HG03571 (cell line): ENCODE results near the gene FKRP.
A peak's percentile ranks its signal among the peaks of the same experiment; 100 is the strongest.
"Not testable (repeated sequence)": the region's sequence is repeated elsewhere in the genome, so short reads cannot be mapped to it uniquely, and the experiment has no call there.

Experiments used
- ATAC-seq: cut with Tn5 transposase; IDR thresholded peaks from one replicate; pipeline ENCODE4 v1.9.1; 2021; ENCODE audit not compliant: unreplicated experiment

FKRP gene

DNA sequence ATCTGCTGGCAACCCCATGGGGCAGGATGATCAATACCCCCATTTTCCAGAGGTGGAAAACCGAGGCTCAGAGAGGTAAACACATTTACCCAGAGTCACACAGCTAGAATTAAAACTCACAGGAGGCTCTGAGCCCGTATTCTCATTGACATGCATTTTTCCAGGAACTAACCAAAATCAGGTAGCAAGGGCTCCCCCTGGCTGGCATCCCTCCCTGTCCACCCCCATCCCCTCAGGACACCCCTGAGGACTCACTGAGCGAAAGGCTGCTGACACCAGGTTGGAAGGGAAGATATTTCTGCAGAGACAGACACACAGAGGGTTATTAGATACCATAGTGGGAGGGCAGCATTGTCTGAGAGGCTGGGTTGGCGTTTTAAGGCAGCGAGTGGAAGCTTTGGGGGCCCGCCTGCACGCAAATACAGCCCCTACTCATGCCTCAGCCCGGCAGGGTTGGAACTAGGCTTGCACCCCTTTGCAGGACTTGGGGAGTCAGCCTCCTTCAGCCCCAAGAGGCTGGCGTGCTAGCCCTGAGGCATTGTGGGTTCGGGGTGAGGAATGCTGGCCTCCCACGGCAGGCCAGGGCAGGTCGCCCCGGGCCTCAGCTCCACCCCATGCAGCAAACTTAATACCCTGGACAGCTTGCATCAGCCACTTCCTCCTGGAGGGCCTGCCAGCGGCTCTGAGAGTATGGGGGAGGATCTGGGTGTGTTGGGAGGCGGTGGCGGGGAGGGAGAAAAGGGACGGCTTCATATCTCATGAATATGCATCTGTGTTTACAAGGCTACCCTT lies 38.6 kb downstream of the FKRP start:
- ATAC-seq = no peak

DNA sequence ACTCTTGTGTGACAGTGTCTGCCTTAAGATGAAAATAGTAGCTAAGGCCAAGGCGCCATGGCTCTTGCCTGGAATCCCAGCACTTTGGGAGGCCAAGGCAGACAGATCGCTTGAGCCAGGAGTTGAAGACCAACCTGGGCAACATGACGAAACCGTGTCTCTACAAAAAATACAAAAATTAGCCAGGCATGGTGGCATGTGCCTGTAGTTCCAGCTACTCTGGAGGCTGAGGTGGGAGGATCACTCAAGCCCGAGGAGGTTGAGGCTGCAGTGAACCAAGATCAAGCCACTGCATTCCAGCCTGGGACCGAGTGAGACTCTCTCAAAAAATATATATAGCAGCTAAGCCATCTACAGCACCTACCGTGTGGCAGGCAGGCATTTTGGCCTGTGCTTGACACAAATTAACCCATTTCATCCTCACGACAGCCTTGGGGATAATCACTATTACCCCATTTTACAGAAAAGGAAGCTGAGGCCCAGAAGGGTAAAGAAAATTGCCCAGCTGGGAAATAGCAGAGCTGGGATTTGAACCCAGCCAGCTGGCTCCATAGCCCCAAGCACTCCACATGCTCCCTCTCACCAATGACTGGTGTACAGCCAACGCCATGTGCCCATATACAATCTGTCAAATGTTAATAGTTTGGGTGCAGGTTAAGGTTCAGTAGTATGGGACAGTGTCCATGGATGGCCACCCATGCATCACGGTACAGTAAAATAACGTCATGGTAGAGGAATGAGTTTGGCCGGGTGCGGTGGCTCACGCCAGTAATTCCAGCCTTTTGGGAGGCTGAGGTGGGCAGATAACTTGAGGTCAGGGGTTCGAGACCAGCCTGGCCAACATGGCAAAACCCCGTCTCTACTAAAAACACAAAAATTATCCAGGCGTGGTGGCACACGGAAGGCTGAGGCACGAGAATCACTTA lies 39.5 kb downstream of the FKRP start:
- ATAC-seq = no peak

DNA sequence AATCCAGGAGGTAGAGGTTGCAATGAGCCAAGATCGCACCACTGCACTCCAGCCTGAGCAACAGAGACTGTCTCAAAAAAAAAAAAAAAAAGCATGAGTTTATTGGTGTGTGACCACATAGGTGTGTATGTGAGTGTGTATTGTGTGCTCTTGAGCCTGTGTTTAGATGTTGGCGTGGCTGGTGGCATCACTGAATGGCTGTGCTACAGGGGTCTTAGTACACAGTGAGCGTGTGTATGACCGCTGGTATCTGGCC lies 40.1 kb downstream of the FKRP start:
- ATAC-seq = no peak

DNA sequence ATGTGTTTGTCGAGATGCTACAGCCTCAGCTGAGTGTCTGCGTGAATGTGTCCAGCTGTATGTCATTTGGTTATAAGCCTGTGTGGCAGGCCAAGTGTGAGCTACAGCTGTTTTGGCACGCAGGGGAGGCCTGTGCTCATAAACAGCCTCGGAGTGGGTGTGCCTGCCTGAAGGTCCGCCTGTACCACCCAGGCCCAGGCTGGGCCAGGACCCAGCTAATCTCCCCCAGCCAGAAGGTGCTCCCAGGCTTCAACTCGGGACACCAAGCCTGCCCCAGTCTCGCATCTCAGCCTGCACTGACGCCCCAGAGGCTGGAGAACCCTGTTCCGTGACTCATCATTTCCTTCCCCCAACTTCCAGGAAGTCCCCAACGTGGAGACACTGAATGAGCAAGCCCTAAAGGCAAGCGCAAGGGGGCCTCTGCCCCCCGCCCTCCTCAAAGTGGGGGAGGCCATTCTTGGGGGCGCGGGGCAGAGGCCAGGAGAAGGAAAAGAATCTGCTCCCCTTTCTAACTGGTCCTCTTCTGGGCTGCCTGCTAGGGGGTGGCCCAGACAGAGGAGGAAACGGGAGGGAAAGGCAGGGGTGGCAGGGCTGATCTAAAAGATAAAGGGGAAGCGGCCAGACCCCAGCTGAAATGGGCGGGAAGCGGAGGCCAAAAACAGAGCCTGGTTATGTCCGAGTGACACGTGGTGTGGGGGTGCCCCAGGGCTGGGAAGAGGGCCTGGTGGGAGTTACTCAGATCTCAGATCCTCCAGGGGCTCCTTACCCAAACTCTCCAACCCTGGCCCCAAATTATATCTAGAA lies 40.6 kb downstream of the FKRP start:
- ATAC-seq = peak; percentile 20

DNA sequence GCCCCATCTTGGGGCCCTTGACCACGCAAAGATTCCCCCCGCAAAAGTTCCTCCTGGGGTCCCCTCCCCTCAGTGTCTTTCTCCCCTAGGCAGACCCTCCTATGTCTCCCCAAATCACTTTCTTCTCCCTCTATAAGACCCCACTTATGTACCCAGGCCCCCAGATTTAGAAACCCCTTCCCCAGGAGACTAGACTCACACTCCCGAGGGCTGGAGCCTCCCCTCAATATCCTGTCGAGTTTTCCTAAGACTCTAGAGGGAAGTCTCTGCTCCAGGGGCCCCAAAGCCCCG lies 41.1 kb downstream of the FKRP start:
- no peak for ATAC-seq

DNA sequence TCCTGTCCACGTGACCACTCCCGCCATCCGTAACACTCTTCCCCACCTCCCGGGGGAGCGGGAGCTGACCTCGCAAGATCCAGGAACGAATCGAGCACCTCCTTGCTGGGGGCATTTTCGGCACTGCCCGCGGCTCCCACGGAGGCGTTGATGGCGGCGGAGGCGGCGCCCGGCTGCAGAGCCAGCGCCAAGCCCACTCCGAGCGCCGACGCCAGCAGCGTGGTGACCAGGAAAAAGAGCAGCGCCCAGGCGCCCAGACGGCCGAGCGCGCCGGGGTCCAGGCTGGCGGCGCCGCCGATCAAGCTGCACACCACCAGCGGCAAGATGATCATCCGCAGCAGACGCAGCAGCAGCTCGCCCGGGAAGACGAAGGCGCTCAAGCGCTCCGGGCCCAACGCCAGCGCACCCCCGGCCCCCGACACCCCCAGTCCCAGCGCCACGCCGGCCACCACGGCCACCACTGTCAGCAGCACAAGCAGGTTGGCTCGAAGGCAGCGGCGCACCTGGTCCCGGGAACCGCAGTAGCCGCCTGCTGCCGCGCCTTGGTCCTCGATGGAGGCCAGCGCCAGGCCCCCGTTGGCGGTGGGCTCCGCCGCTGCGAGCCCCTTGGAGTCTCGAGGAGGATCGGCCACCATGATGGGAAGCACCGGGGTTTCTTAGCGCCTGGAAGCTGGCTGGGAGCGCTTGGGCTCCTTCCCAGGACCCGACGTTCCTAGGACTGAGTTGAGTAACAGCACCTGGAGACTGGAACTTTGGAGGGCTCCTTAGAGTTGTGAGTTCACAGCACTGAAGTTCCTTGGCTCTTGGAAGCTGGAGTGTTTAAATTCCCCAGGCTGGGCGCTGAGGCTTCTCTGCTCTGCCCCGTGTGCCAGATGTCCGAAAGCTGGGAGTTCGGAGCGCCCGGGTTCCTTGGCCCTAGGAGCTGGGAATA lies 41.7 kb downstream of the FKRP start:
- ATAC-seq = no peak

DNA sequence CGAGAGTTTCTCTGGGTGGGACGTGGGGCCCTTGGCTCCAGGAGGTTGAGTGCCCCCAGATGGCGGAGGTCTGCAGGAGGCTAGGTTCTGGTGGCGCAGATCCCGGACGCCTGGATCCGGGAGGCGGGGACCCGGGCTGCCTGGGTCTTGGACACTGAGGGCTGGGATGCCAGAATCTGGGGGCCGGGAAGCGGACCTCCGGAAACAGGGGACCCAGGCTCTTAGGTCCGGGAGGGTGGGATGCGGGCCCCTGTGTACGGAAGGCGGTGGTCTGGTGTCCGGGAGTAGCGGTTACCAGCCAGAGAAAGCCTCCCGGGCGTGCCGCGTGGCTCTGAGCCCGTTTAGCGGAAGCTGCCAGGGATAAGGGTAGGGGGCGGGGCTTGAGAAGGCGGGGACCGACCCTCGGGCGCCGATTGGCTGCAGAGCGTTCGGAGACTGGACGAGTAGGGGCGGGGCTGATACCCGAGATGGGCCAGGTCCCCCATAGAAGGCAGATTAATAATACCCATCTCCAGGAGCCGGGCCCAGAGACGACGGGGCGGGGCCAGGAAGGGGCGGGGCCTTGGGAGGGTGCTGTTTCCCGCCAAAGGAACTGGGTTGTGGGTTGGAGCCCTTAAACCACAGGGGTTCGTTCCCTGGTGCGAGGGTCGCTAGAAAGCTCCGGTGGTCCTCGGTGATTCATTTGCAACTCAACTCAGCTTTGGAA lies 42.6 kb downstream of the FKRP start, which contains the start of gene SLC1A5:
Gene SLC1A5 (minus strand): TSS at position 333 of the 706 bp plus-strand sequence. CDS start 629 bp downstream, outside the sequence.
- peak; percentile 61 for ATAC-seq

DNA sequence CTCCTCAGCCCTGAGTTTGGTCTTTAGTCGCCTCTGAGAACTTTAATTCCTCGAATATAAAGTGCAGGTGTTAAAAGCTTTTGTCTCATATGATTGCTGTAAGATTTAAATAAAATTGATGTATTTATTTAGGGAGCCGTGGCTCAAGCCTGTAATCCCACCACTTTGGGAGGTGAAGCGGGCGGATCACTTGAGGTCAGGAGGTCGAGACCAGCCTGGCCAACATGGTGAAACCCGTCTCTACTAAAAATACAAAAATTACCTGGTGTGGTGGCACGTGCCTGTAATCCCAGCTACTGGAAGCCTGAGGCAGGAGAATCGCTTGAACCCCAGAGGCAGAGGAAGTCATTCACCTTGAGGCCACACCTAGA lies 43.1 kb downstream of the FKRP start:
- ATAC-seq = no peak

DNA sequence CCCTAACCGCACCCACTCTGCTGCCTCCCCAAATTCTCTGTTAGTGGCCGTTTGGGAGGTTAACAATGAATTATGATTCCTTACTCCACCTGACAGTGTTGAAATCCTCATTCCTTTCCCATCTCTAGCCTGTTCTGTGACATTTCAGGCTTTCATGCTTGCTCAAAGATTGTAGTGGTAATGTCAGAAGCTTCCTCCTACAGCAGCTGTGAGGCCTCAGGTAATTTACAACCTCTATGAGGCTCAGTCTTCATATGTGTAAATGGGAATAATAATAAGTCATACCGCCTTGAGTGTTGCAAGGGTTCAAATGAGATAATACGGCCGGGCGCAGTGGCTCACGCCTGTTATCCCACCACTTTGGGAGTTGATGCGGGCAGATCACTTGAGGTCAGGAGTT lies 43.5 kb downstream of the FKRP start:
- ATAC-seq = no peak

DNA sequence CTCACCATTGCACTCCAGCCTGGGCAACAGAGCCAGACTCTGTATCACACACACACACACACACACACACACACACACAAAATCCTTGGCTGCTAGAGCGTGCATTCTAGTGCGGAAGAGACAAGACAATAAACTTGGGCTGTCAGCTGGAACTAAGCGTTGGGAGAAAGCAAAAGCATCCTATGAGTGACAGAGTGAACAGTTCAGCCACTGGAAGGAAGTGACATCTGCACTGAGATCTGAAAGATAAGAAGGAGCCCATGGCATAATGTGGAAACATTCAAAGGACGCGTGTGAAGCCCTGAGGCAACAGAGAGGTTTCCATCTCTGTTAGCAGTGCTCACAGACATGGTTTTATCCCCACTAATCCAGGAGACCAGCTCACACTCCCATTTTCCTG lies 46.1 kb downstream of the FKRP start:
- no peak for ATAC-seq

DNA sequence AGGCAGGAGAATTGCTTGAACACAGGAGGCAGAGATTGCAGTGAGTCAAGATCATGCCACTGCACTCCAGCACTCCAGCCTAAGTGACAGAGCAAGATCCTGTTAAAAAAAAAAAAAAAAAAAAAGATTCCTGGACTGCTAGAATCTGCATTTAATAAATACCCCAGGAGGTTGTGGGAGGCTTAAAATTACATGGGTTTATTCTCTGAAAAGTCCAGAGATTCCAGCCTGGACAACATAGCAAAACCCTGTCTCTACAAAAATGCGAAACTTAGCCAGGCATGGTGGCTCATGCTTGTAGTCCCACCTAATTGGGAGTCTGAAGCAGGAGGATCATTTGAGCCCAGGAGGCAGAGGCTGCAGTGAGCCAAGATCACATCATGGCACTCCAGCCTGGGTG lies 52.0 kb downstream of the FKRP start:
- no peak for ATAC-seq

DNA sequence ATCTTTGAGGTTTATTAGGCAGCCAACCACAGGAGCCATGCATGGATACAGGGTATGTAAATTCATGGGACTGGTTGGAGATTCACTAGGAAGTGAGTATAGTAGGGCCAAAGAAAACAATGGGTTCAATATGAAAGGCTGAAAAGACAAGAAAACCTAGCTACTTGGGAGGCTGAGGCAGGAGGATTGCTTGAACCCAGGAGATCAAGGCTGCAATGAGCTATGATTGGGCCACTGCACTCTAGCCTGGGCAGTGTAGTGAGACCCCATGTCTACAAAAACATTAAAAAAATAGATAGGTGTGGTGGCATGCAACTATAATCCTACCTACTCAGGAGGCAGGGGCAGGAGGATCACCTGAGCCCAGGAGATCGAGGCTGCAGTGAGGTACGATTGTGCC lies 52.9 kb downstream of the FKRP start:
- ATAC-seq = no peak

DNA sequence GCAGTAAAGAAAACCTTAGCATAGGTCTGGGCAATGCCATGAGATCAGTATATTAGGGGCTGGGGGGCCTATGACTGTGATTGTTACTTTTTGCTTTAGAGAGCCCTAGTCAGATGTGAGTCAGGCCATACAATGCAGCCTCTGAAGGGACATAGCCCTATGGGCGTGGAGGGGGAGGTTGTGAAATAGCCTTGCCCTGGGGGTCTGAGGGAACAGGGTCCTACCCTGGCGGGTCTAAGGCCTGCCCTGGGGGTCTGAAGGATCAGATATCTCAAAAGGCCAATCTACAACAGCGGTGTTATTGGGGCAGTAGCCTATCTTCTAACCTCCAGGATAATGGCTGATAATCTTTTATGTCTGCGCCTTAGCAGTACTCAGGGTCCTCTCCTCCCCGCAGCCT lies 56.3 kb downstream of the FKRP start:
- no peak for ATAC-seq

DNA sequence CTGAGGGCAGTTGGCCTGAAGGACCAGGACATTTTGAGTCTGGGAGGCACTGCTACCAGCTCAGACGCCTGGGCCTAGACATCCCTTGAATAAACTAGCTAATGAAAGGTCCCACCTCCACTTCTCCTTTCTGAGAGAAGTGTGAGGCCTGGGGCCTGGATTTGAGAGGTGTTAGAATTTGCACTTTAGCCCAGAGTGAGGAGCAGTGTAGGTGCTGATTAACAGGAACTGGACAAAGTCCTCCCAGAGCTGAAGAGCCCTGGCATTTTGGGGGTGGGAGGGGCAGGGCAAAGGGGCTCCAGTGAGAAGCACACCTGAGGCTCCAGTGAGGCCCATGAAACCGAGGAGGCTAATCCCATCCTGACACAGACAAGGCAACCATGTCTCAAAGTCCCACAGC lies 57.7 kb downstream of the FKRP start:
- ATAC-seq = no peak

DNA sequence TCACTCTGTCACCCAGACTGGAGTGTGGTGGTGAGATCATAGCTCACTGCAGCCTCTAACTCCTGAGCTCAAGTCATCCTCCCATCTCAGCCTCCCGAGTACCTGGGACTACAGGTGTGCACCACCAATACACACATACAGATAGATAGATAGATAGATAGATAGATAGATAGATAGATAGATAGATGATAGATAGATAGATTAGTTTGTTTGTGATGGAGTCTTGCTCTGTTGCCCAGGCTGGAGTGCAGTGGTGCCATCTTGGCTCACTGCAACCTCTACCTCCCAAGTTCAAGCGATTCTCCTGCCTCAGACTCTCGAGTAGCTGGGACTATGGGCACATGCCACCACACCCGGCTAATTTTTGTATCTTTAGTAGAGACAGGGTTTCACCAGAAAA lies 58.6 kb downstream of the FKRP start:
- ATAC-seq = not testable (repeated sequence)

DNA sequence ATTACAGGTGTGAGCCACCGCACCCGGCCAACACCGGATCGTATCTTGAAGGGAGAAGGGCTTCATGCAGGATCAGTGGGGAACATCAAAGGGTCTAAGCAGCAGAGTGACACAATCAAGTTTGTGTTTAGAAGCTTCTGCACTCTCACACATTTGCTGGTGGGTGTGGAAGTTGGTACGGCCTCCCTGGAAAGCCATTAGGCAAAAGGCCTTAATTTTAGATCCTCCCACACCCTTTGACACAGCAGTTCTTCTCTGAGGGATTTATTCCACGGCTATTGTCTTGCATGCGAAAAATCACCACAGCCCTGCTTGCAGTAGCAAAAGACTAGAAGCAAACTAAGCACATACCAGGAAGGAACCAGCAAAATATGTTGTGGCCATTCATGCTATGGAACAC lies 60.8 kb downstream of the FKRP start:
- ATAC-seq = no peak
